Loucy (cell line): ENCODE data around the gene VAT1.

Source experiments
- EZH2phosphoT487 ChIP-seq: fragments of 200-600 bp; IDR thresholded peaks from 2 replicates; pipeline ENCODE4 v1.6.1; 2018; ENCODE audit warnings: antibody characterized with exemption, mild to moderate bottlenecking, moderate library complexity, borderline replicate concordance
- TF ChIP-seq, protein P1 (sequence below): fragments of 200-600 bp; sonication (generic); conservative IDR thresholded peaks from 2 replicates; pipeline ENCODE4 v1.5.1; 2014; ENCODE audit warnings: mild to moderate bottlenecking, antibody characterized with exemption, low read length

GRCh38 chr17:43030137-43030767 lies 8.1 kb upstream of the VAT1 start:
- TF ChIP-seq, protein P1, sequence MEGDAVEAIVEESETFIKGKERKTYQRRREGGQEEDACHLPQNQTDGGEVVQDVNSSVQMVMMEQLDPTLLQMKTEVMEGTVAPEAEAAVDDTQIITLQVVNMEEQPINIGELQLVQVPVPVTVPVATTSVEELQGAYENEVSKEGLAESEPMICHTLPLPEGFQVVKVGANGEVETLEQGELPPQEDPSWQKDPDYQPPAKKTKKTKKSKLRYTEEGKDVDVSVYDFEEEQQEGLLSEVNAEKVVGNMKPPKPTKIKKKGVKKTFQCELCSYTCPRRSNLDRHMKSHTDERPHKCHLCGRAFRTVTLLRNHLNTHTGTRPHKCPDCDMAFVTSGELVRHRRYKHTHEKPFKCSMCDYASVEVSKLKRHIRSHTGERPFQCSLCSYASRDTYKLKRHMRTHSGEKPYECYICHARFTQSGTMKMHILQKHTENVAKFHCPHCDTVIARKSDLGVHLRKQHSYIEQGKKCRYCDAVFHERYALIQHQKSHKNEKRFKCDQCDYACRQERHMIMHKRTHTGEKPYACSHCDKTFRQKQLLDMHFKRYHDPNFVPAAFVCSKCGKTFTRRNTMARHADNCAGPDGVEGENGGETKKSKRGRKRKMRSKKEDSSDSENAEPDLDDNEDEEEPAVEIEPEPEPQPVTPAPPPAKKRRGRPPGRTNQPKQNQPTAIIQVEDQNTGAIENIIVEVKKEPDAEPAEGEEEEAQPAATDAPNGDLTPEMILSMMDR = no peak
- no peak for TF ChIP-seq EZH2phosphoT487
